ENCODE data around the gene DCP1A. TPM values are rescaled to one million over a fixed set of nuclear protein-coding genes. Genes with fewer than 3 reads are reported as not detected.

Gene DCP1A
- polyA plus RNA-seq, 1 donor from 2014 or later, result 65.0 TPM

GRCh38 chr3:53252096-53252946 lies 95.0 kb downstream of the DCP1A start:
- H3K4me3 Mint-ChIP-seq, result peak overlapping the region; percentile 32 to 93 (median 70)

GRCh38 chr3:53250881-53251605 lies 96.3 kb downstream of the DCP1A start:
- Mint-ChIP-seq H3K27ac (peak overlapping the region; percentile 51 to 92 (median 89)), H3K9me3 (no peaks in the 10 kb centered on the region), H3K4me1 (peaks cover 49 to 59% (median 56%) of the 10 kb centered on the region in 3 donors), H3K36me3 (peaks cover 3% of the 10 kb centered on the region), H3K27me3 (no peaks in the 10 kb centered on the region), H3K4me3 (peak overlapping the region; percentile 4 to 93 (median 80))

More at GRCh38 chr3:53252096-53252946, 95.0 kb downstream of the DCP1A start:
- Mint-ChIP-seq H3K27ac (peak overlapping the region; percentile 51 to 92 (median 89)), H3K36me3 (peaks cover 3% of the 10 kb centered on the region), H3K27me3 (no peaks in the 10 kb centered on the region), H3K9me3 (no peaks in the 10 kb centered on the region), H3K4me1 (peaks cover 46 to 57% (median 53%) of the 10 kb centered on the region in 3 donors)

- Mint-ChIP-seq H3K27ac (peak overlapping the region; percentile 51 to 92 (median 89)), H3K9me3 (no peaks in the 10 kb centered on the region), H3K4me3 (peak overlapping the region in 3 of 4 donors; percentile 47 to 79 (median 77)), H3K27me3 (no peaks in the 10 kb centered on the region), H3K4me1 (peaks cover 50 to 59% (median 57%) of the 10 kb centered on the region in 3 donors), H3K36me3 (peaks cover 3% of the 10 kb centered on the region)
Observed at GRCh38 chr3:53250453-53250852, 96.9 kb downstream of the DCP1A start.

GRCh38 chr3:53248161-53248560 lies 99.2 kb downstream of the DCP1A start:
- Mint-ChIP-seq H3K4me3 (peak overlapping the region in 2 of 4 donors; percentile 57 to 68), H3K27ac (peak overlapping the region; percentile 39 to 96 (median 70)), H3K36me3 (peaks cover 3% of the 10 kb centered on the region), H3K4me1 (peaks cover 39 to 53% (median 47%) of the 10 kb centered on the region in 3 donors), H3K9me3 (no peaks in the 10 kb centered on the region), H3K27me3 (no peaks in the 10 kb centered on the region)

GRCh38 chr3:53247619-53248018 lies 99.7 kb downstream of the DCP1A start:
- H3K4me1 Mint-ChIP-seq, result peaks cover 38 to 50% (median 43%) of the 10 kb centered on the region in 3 donors

GRCh38 chr3:53244271-53244670 lies 103.1 kb downstream of the DCP1A start:
- H3K27me3 Mint-ChIP-seq, result no peaks in the 10 kb centered on the region
- peaks cover 2% of the 10 kb centered on the region for H3K36me3 Mint-ChIP-seq
- H3K27ac Mint-ChIP-seq, result no peak overlapping the region
- no peaks in the 10 kb centered on the region for H3K9me3 Mint-ChIP-seq
- no peak overlapping the region for H3K4me3 Mint-ChIP-seq
- peaks cover 19 to 20% (median 19%) of the 10 kb centered on the region in 3 donors for H3K4me1 Mint-ChIP-seq

More at GRCh38 chr3:53247619-53248018, 99.7 kb downstream of the DCP1A start:
- Mint-ChIP-seq H3K4me3 (peak overlapping the region in 2 of 4 donors; percentile 57 to 72), H3K36me3 (peaks cover 3% of the 10 kb centered on the region), H3K27ac (peak overlapping the region; percentile 39 to 96 (median 70)), H3K27me3 (no peaks in the 10 kb centered on the region), H3K9me3 (no peaks in the 10 kb centered on the region)

GRCh38 chr3:53243785-53244184 lies 103.6 kb downstream of the DCP1A start:
- no peaks in the 10 kb centered on the region for H3K27me3 Mint-ChIP-seq
- peaks cover 2% of the 10 kb centered on the region for H3K36me3 Mint-ChIP-seq
- H3K9me3 Mint-ChIP-seq, result no peaks in the 10 kb centered on the region
- no peak overlapping the region for H3K27ac Mint-ChIP-seq
- H3K4me3 Mint-ChIP-seq, result no peak overlapping the region
- H3K4me1 Mint-ChIP-seq, result peaks cover 18 to 20% (median 19%) of the 10 kb centered on the region in 3 donors

- Mint-ChIP-seq H3K27me3 (no peaks in the 10 kb centered on the region), H3K27ac (no peak overlapping the region), H3K9me3 (no peaks in the 10 kb centered on the region), H3K4me1 (peaks cover 12 to 15% (median 14%) of the 10 kb centered on the region in 3 donors), H3K4me3 (no peak overlapping the region), H3K36me3 (peaks cover 2% of the 10 kb centered on the region)
Observed at GRCh38 chr3:53243165-53243564, 104.2 kb downstream of the DCP1A start.

GRCh38 chr3:53242642-53243041 lies 104.7 kb downstream of the DCP1A start:
- H3K4me3 Mint-ChIP-seq, result no peak overlapping the region
- H3K9me3 Mint-ChIP-seq, result no peaks in the 10 kb centered on the region
- H3K4me1 Mint-ChIP-seq, result peaks cover 7 to 9% (median 9%) of the 10 kb centered on the region in 3 donors
- no peak overlapping the region for H3K27ac Mint-ChIP-seq
- peaks cover 2% of the 10 kb centered on the region for H3K36me3 Mint-ChIP-seq
- H3K27me3 Mint-ChIP-seq, result no peaks in the 10 kb centered on the region

- Mint-ChIP-seq H3K9me3 (no peaks in the 10 kb centered on the region), H3K4me3 (peak overlapping the region in 1 of 4 donors; percentile 72), H3K27ac (no peak overlapping the region), H3K27me3 (no peaks in the 10 kb centered on the region), H3K36me3 (peaks cover 2% of the 10 kb centered on the region), H3K4me1 (peaks cover 5 to 8% (median 8%) of the 10 kb centered on the region in 3 donors)
Observed at GRCh38 chr3:53242155-53242554, 105.2 kb downstream of the DCP1A start.

GRCh38 chr3:53240989-53241972 lies 106.1 kb downstream of the DCP1A start:
- H3K27me3 Mint-ChIP-seq, result no peaks in the 10 kb centered on the region
- peaks cover 2% of the 10 kb centered on the region for H3K36me3 Mint-ChIP-seq
- no peak overlapping the region for H3K27ac Mint-ChIP-seq
- H3K4me1 Mint-ChIP-seq, result peaks cover 4 to 7% (median 6%) of the 10 kb centered on the region in 3 donors
- H3K4me3 Mint-ChIP-seq, result peak overlapping the region in 1 of 4 donors; percentile 37
- no peaks in the 10 kb centered on the region for H3K9me3 Mint-ChIP-seq

- Mint-ChIP-seq H3K9me3 (no peaks in the 10 kb centered on the region), H3K27ac (no peak overlapping the region), H3K27me3 (no peaks in the 10 kb centered on the region), H3K4me3 (no peak overlapping the region), H3K36me3 (peaks cover 2% of the 10 kb centered on the region), H3K4me1 (peaks cover 0 to 5% (median 4%) of the 10 kb centered on the region in 3 donors)
Observed at GRCh38 chr3:53239800-53240199, 107.5 kb downstream of the DCP1A start.

- H3K27me3 Mint-ChIP-seq, result no peaks in the 10 kb centered on the region
Observed at GRCh38 chr3:53238886-53239285, 108.5 kb downstream of the DCP1A start.

More at GRCh38 chr3:53238886-53239285, 108.5 kb downstream of the DCP1A start:
- peaks cover 0 to 5% (median 3%) of the 10 kb centered on the region in 3 donors for H3K4me1 Mint-ChIP-seq
- H3K4me3 Mint-ChIP-seq, result no peak overlapping the region
- peak overlapping the region in 1 of 3 donors; percentile 63 for H3K27ac Mint-ChIP-seq
- H3K9me3 Mint-ChIP-seq, result no peaks in the 10 kb centered on the region
- H3K36me3 Mint-ChIP-seq, result peaks cover 2% of the 10 kb centered on the region
